Measurements from ENCODE around the gene TNFRSF12A. TPM values are rescaled to one million over a fixed set of nuclear protein-coding genes. Genes with fewer than 3 reads are reported as not detected.

The TNFRSF12A gene
- total and polyA plus RNA-seq, 2 of the 13 experiments (the other 11 are each of a cell fraction or from before 2014, with no cell fraction given), result 61.9 to 66.0 TPM

- no peak for TF ChIP-seq NR0B2 (CRISPR knock-in tag; IDR thresholded peaks at IDR 0.05)
- TF ChIP-seq YEATS4 (CRISPR knock-in tag; IDR thresholded peaks at IDR 0.05; ENCODE audit: borderline replicate concordance), result peak; percentile 60; the same call in 1 of the 2 replicates
- peak; percentile 100 for TF ChIP-seq JUN (CRISPR knock-in tag; IDR thresholded peaks at IDR 0.05)
- TF ChIP-seq SNRNP70 (IDR thresholded peaks at IDR 0.05; ENCODE audit: low read depth, low read length), result no peak
- TF ChIP-seq SUZ12 (IDR thresholded peaks at IDR 0.05; ENCODE audit: low read depth, low read length), result no peak
- TF ChIP-seq ZNF784 (CRISPR knock-in tag; IDR thresholded peaks at IDR 0.05; ENCODE audit: borderline replicate concordance), result peak; percentile 85
- TF ChIP-seq RFXAP (CRISPR knock-in tag; IDR thresholded peaks at IDR 0.05; ENCODE audit: borderline replicate concordance), result peak; percentile 54; the same call in 1 of the 2 replicates
- peak; percentile 12 for TF ChIP-seq ZNF710 (CRISPR knock-in tag; IDR thresholded peaks at IDR 0.05; ENCODE audit: borderline replicate concordance)
- TF ChIP-seq ZNF282 (IDR thresholded peaks at IDR 0.05; ENCODE audit: partially characterized antibody), result no peak
- no peak for TF ChIP-seq XRCC5 (optimal IDR thresholded peaks at IDR 0.05; ENCODE audit: low read length)
- no peak for TF ChIP-seq MLLT10 (CRISPR knock-in tag; IDR thresholded peaks at IDR 0.05)
- no peak for TF ChIP-seq SIX4 (CRISPR knock-in tag; IDR thresholded peaks at IDR 0.05)
- TF ChIP-seq ZNF790 (CRISPR knock-in tag; IDR thresholded peaks at IDR 0.05; ENCODE audit: borderline replicate concordance), result no peak
- no peak for TF ChIP-seq MLXIP (CRISPR knock-in tag; IDR thresholded peaks at IDR 0.05; ENCODE audit: borderline replicate concordance)
- TF ChIP-seq NR2F1 (CRISPR knock-in tag; IDR thresholded peaks at IDR 0.05), result peak; percentile 88 to 95; a peak in 3 of 4 replicates
- TF ChIP-seq GLI4 (CRISPR knock-in tag; IDR thresholded peaks at IDR 0.05; ENCODE audit: borderline replicate concordance), result no peak; the same call in 1 of the 2 replicates
- no peak; the same call in 1 of the 2 replicates for TF ChIP-seq SIN3A (IDR thresholded peaks at IDR 0.05; ENCODE audit: borderline replicate concordance, low read depth, low read length)
- 0 out of 2 replicates have a peak, but pooled peaks have one; percentile 5 for TF ChIP-seq ZNF337 (CRISPR knock-in tag; IDR thresholded peaks at IDR 0.05; ENCODE audit: borderline replicate concordance, low read depth)
- TF ChIP-seq ZNF292 (CRISPR knock-in tag; IDR thresholded peaks at IDR 0.05; ENCODE audit: borderline replicate concordance, low read depth), result 0 out of 2 replicates have a peak, but pooled peaks have one; percentile 32
- no peak for TF ChIP-seq RFX3 (CRISPR knock-in tag; IDR thresholded peaks at IDR 0.05)
- no peak; the same call in 1 of the 2 replicates for TF ChIP-seq SIN3B (IDR thresholded peaks at IDR 0.05; ENCODE audit: low read length)
- 0 out of 2 replicates have a peak, but pooled peaks have one; percentile 43 for TF ChIP-seq ZNF136 (CRISPR knock-in tag; IDR thresholded peaks at IDR 0.05; ENCODE audit: low read depth)
- TF ChIP-seq KDM1A (CRISPR knock-in tag; IDR thresholded peaks at IDR 0.05), result no peak
Observed at GRCh38 chr16:3020604-3021448, 658 bp downstream of the TNFRSF12A start (continued).

Measured in HepG2 (cell line).